Pancreas (tissue), 10 donors: ENCODE results near the gene CFAP54. TPM values are rescaled to one million over a fixed set of nuclear protein-coding genes. Genes with fewer than 3 reads are reported as not detected.

Experiments
- ATAC-seq, 4 donors: fragments of 200-7000 bp; cut with Tn5 transposase; one replicate each; pipeline versions ENCODE4 v1.8.0 to v1.9.1; 2020; ENCODE audit warnings: mild to moderate bottlenecking in 4 of 4, moderate library complexity in 4 of 4
- DNase-seq, 6 donors: peaks; one replicate each; pipeline ENCODE4 v3.0.0-alpha.2; 2020
- FAIRE-seq: peaks from 2 replicates; lab custom pipeline; 2012; peaks lifted over from hg19 to GRCh38; lab: Jason Lieb, UNC
- H3K27ac ChIP-seq, 4 donors: fragments of 200-600 bp; sonication (generic); 1 replicate in 3 of 4; 2 replicates in 1 of 4; pipeline versions ENCODE4 v1.5.0 to v1.8.0; 2020
- H3K27me3 ChIP-seq, 4 donors: fragments of 200-600 bp; one replicate each; pipeline ENCODE4 v1.8.0; 2021
- H3K36me3 ChIP-seq, 3 donors: fragments of 200-600 bp; sonication (generic) in 1 of 3; one replicate each; pipeline versions ENCODE4 v1.5.0 to v1.8.0; 2020 to 2021
- H3K4me1 ChIP-seq, 3 donors: fragments of 200-600 bp; one replicate each; pipeline ENCODE4 v1.8.0; 2021
- H3K4me3 ChIP-seq, 4 donors: fragments of 200-600 bp; sonication (generic) in 2 of 4; one replicate each; pipeline versions ENCODE4 v1.5.0 to v1.8.0; 2020 to 2021
- H3K9me3 ChIP-seq, 4 donors: fragments of 200-600 bp; one replicate each; pipeline ENCODE4 v1.8.0; 2021
- CTCF ChIP-seq, 4 donors: fragments of 200-600 bp; sonication (generic) in 3 of 4; IDR thresholded peaks; one replicate each; pipeline versions ENCODE4 v1.5.0 to v1.8.0; 2021; ENCODE audit warnings: antibody characterized with exemption in 4 of 4
- WGBS, 2 donors: extraction: QIAGEN DNeasy Blood & Tissue Kit; methylation state at CpG; one replicate each; pipeline ENCODE4 v1.1.7; 2013; 5-methylcytosine and 5-hydroxymethylcytosine counted together
- intact Hi-C, 3 donors: fragments of 100-400 bp; cut with DNase I; formaldehyde crosslinking; loops; one replicate each; pipeline versions ENCODE4 v1.11.1 to v1.14.2; 2022
- polyA plus RNA-seq, 2 donors: library from polyadenylated mRNA; stranded (reverse); fragments of 200-250 nt; gene quantifications; one replicate each; pipeline ENCODE4 v1.2.3, GENCODE V29; 2013
- total RNA-seq, 6 donors: library from RNA; stranded (reverse); fragmentation: NEBNext Ultra II Directional in 4 of 6; extraction: Animal tissue kit (Norgen Biotek cat#: 25700) in 4 of 6; gene quantifications; one replicate each; pipeline versions ENCODE4 v1.2.1 to v1.2.4, GENCODE V29; 2021 to 2023
- donor health status: healthy with polysubstance abuse.
- donor health status: DM: no; HTN: no; CAD: no; lungs with moderate emphysema.
- donor health status: DM: no; HTN: no; CAD: no.
- donor health status: control.
- donor health status: control.
- donor health status: Bipolar disorder and iron deficiency.
- donor health status: DM: yes; HTN: yes; CAD: no.
- donor health status: DM: no; HTN: no; CAD: no.
- donor health status: DM: no; HTN: no; CAD: no.
- donor health status: DM: yes; HTN: yes; CAD: no.

The CFAP54 gene
- total and polyA plus RNA-seq, 8 donors = 0.02 to 0.21 (median 0.11) TPM

GRCh38 chr12:96729886-96730285 is 240.5 kb downstream of the CFAP54 start:
- ATAC-seq (no peak), FAIRE-seq (no peak), DNase-seq (no peak)
- Histone ChIP-seq H3K4me1 (no peaks in the 10 kb centered on the region), H3K4me3 (no peak overlapping the region), H3K9me3 (no peaks in the 10 kb centered on the region), H3K27me3 (no peaks in the 10 kb centered on the region), H3K36me3 (no peaks in the 10 kb centered on the region), H3K27ac (no peak overlapping the region)
- TF ChIP-seq CTCF (IDR thresholded peaks at IDR 0.05) = no peak
- intact Hi-C loops = no loop called here
- WGBS, 2 donors = 71 to 84% methylated on average over 2 of the region's 2 CpGs

GRCh38 chr12:96743606-96744005 is 254.2 kb downstream of the CFAP54 start:
- DNase-seq (no peak), FAIRE-seq (no peak)
- intact Hi-C loops = no loop called here

GRCh38 chr12:96749999-96750398 is 260.6 kb downstream of the CFAP54 start:
- ATAC-seq = no peak
- Histone ChIP-seq H3K4me1 (no peaks in the 10 kb centered on the region), H3K4me3 (no peak overlapping the region), H3K9me3 (no peaks in the 10 kb centered on the region), H3K27ac (no peak overlapping the region), H3K36me3 (no peaks in the 10 kb centered on the region), H3K27me3 (no peaks in the 10 kb centered on the region)
- no peak for TF ChIP-seq CTCF (IDR thresholded peaks at IDR 0.05)
- 43 to 54% methylated on average over 1 of the region's 1 CpG for WGBS, 2 donors
- no peak for DNase-seq
- no peak for FAIRE-seq
- intact Hi-C loops = no loop called here

More at GRCh38 chr12:96743606-96744005, 254.2 kb downstream of the CFAP54 start:
- no peaks in the 10 kb centered on the region for H3K9me3 ChIP-seq
- H3K27ac ChIP-seq = no peak overlapping the region
- H3K36me3 ChIP-seq = no peaks in the 10 kb centered on the region
- no peak overlapping the region for H3K4me3 ChIP-seq
- no peak for TF ChIP-seq CTCF (IDR thresholded peaks at IDR 0.05)
- peak in 1 of 4 donors; percentile 18 for ATAC-seq
- no peaks in the 10 kb centered on the region for H3K27me3 ChIP-seq
- H3K4me1 ChIP-seq = no peaks in the 10 kb centered on the region
- WGBS, 2 donors = 31 to 33% methylated on average over 4 of the region's 4 CpGs

- no peaks in the 10 kb centered on the region for H3K9me3 ChIP-seq
- no peak for DNase-seq
- no peak for ATAC-seq
- no peaks in the 10 kb centered on the region for H3K36me3 ChIP-seq
- no peaks in the 10 kb centered on the region for H3K27me3 ChIP-seq
- H3K4me1 ChIP-seq = no peaks in the 10 kb centered on the region
- H3K4me3 ChIP-seq = no peak overlapping the region
- no peak for FAIRE-seq
- TF ChIP-seq CTCF (IDR thresholded peaks at IDR 0.05) = no peak
- intact Hi-C loops = no loop called here
- 50 to 59% methylated on average over 4 of the region's 4 CpGs for WGBS, 2 donors
- H3K27ac ChIP-seq = no peak overlapping the region
These were observed 262.2 kb downstream of the CFAP54 start for GRCh38 chr12:96751626-96752025.

- Histone ChIP-seq H3K36me3 (no peaks in the 10 kb centered on the region), H3K27me3 (no peaks in the 10 kb centered on the region), H3K27ac (no peak overlapping the region), H3K4me3 (no peak overlapping the region), H3K9me3 (no peaks in the 10 kb centered on the region), H3K4me1 (no peaks in the 10 kb centered on the region)
- no peak for FAIRE-seq
- WGBS, 2 donors = 45 to 73% methylated on average over 2 of the region's 2 CpGs
- DNase-seq = no peak
- intact Hi-C loops = no loop called here
- TF ChIP-seq CTCF (IDR thresholded peaks at IDR 0.05) = no peak
- no peak for ATAC-seq
These were observed 262.8 kb downstream of the CFAP54 start for GRCh38 chr12:96752211-96752610.
